Gastrocnemius medialis (tissue), 4 donors: ENCODE measurements around the gene SERPINA7. TPM values are rescaled to one million over a fixed set of nuclear protein-coding genes. Genes with fewer than 3 reads are reported as not detected.

Source experiments
- ATAC-seq, 2 donors: fragments of 150-250 bp; one replicate each; pipeline ENCODE4 v1.9.1; 2016
- DNase-seq, 2 donors: peaks; one replicate each; pipeline ENCODE4 v3.0.0-alpha.2; 2019
- H3K27ac ChIP-seq, 4 donors: fragments of 200-600 bp; sonication (generic); 1 replicate in 1 of 4; 2 replicates in 3 of 4; pipeline ENCODE4 v1.5.1; 2016 to 2018; ENCODE audit warnings: mild to moderate bottlenecking in 2 of 4, moderate library complexity in 1 of 4
- H3K27me3 ChIP-seq, 3 donors: fragments of 200-600 bp; sonication (generic) in 2 of 3; 1 replicate in 1 of 3; 2 replicates in 2 of 3; pipeline versions ENCODE4 v1.5.1 to v1.6.0; 2016 to 2019; ENCODE audit warnings: mild to moderate bottlenecking in 1 of 3, moderate library complexity in 1 of 3
- H3K36me3 ChIP-seq, 2 donors: fragments of 200-600 bp; sonication (generic) in 1 of 2; one replicate each; pipeline ENCODE4 v1.5.1; 2017 to 2018
- H3K4me1 ChIP-seq, 2 donors: fragments of 200-600 bp; sonication (generic) in 1 of 2; one replicate each; pipeline ENCODE4 v1.5.1; 2016 to 2017; ENCODE audit warnings: mild to moderate bottlenecking in 2 of 2
- H3K4me3 ChIP-seq, 4 donors: fragments of 200-600 bp; sonication (generic) in 3 of 4; 1 replicate in 1 of 4; 2 replicates in 3 of 4; pipeline ENCODE4 v1.5.1; 2016 to 2019; ENCODE audit warnings: mild to moderate bottlenecking in 2 of 4
- H3K9me3 ChIP-seq, 3 donors: fragments of 200-600 bp; sonication (generic) in 2 of 3; 1 replicate in 1 of 3; 2 replicates in 2 of 3; pipeline ENCODE4 v1.5.1; 2016 to 2019
- CTCF ChIP-seq, 5 experiments: fragments of 450-650 bp in 3 of 5; fragments of 200-600 bp in 2 of 5; sonication (generic) in 2 of 5; IDR thresholded peaks in 4 of 5; conservative IDR thresholded peaks in 1 of 5; 1 replicate in 4 of 5; 2 replicates in 1 of 5; pipeline ENCODE4 v1.5.1; 2016 to 2019; ENCODE audit warnings: antibody characterized with exemption in 5 of 5, mild to moderate bottlenecking in 3 of 5, moderate library complexity in 3 of 5
- POLR2A ChIP-seq, 2 donors: fragments of 450-650 bp; IDR thresholded peaks; one replicate each; pipeline ENCODE4 v1.6.1; 2017; ENCODE audit warnings: antibody characterized with exemption in 2 of 2, mild to moderate bottlenecking in 2 of 2, moderate library complexity in 2 of 2
- in situ Hi-C, 4 donors: fragments of 200-750 bp; cut with MboI; loops; one replicate each; pipeline versions ENCODE4 v1.15.0 to v1.8.0; 2017; ENCODE audit warnings: low sequenced_read_pairs in 4 of 4
- intact Hi-C: fragments of 100-400 bp; cut with DNase I; formaldehyde crosslinking; loops from one replicate; pipeline ENCODE4 v1.15.1; 2023; ENCODE audit warnings: low total_unique reads
- total RNA-seq, 4 donors: library from RNA; depleted of rRNA; stranded (reverse); fragments of >200 nt; gene quantifications; one replicate each; pipeline versions ENCODE4 v1.1.0 to v1.2.3, GENCODE V29; 2016

The SERPINA7 gene
- total RNA-seq, 4 donors from 2014 or later: 0.24 TPM; not detected in 3

GRCh38 chrX:106040861-106041260 lies 2.3 kb upstream of the SERPINA7 start:
- no peak overlapping the region for H3K4me3 ChIP-seq
- no peak overlapping the region for H3K27ac ChIP-seq
- ATAC-seq (no peak), DNase-seq (no peak)
- in situ Hi-C loops (no loop called here), intact Hi-C loops (no loop called here)
- peaks cover 0 to 2% (median 0%) of the 10 kb centered on the region in 3 donors for H3K27me3 ChIP-seq
- no peaks in the 10 kb centered on the region for H3K9me3 ChIP-seq
- H3K4me1 ChIP-seq: no peaks in the 10 kb centered on the region
- no peaks in the 10 kb centered on the region for H3K36me3 ChIP-seq
- TF ChIP-seq POLR2A (IDR thresholded peaks at IDR 0.05) (no peak), CTCF (IDR thresholded peaks at IDR 0.05 in 4 of 5, conservative IDR thresholded peaks at IDR 0.05 in 1 of 5) (no peak)

- H3K4me1 ChIP-seq: no peaks in the 10 kb centered on the region
- DNase-seq: no peak
- H3K4me3 ChIP-seq: no peak overlapping the region
- no peak overlapping the region for H3K27ac ChIP-seq
- in situ Hi-C loops: no loop called here
- H3K9me3 ChIP-seq: no peaks in the 10 kb centered on the region
- H3K36me3 ChIP-seq: no peaks in the 10 kb centered on the region
- peaks cover 0 to 2% (median 0%) of the 10 kb centered on the region in 3 donors for H3K27me3 ChIP-seq
- intact Hi-C loops: no loop called here
- TF ChIP-seq CTCF (IDR thresholded peaks at IDR 0.05 in 4 of 5, conservative IDR thresholded peaks at IDR 0.05 in 1 of 5): no peak
- TF ChIP-seq POLR2A (IDR thresholded peaks at IDR 0.05): no peak
- no peak for ATAC-seq
These were observed 1.4 kb upstream of the SERPINA7 start for GRCh38 chrX:106039920-106040319.

- no peaks in the 10 kb centered on the region for H3K9me3 ChIP-seq
- TF ChIP-seq CTCF (IDR thresholded peaks at IDR 0.05 in 4 of 5, conservative IDR thresholded peaks at IDR 0.05 in 1 of 5): no peak
- TF ChIP-seq POLR2A (IDR thresholded peaks at IDR 0.05): no peak
- intact Hi-C loops (no loop called here), in situ Hi-C loops (no loop called here)
- H3K27ac ChIP-seq: no peak overlapping the region
- no peaks in the 10 kb centered on the region for H3K27me3 ChIP-seq
- ATAC-seq (no peak), DNase-seq (no peak)
- no peaks in the 10 kb centered on the region for H3K4me1 ChIP-seq
- H3K36me3 ChIP-seq: no peaks in the 10 kb centered on the region
- no peak overlapping the region for H3K4me3 ChIP-seq
These were observed 573 bp downstream of the SERPINA7 start for GRCh38 chrX:106037835-106038473.

- Histone ChIP-seq H3K4me3 (no peak overlapping the region), H3K27ac (no peak overlapping the region), H3K36me3 (no peaks in the 10 kb centered on the region), H3K4me1 (no peaks in the 10 kb centered on the region), H3K9me3 (no peaks in the 10 kb centered on the region), H3K27me3 (no peaks in the 10 kb centered on the region)
- ATAC-seq: no peak
- TF ChIP-seq CTCF (IDR thresholded peaks at IDR 0.05 in 4 of 5, conservative IDR thresholded peaks at IDR 0.05 in 1 of 5): no peak
- intact Hi-C loops: no loop called here
- in situ Hi-C loops: no loop called here
- DNase-seq: no peak
These were observed 1.8 kb downstream of the SERPINA7 start for GRCh38 chrX:106036716-106037115.

- Histone ChIP-seq H3K27ac (no peak overlapping the region), H3K36me3 (no peaks in the 10 kb centered on the region), H3K9me3 (no peaks in the 10 kb centered on the region), H3K27me3 (peaks cover 0 to 5% (median 0%) of the 10 kb centered on the region in 3 donors), H3K4me3 (no peak overlapping the region), H3K4me1 (no peaks in the 10 kb centered on the region)
- in situ Hi-C loops: no loop called here
- ATAC-seq (no peak), DNase-seq (no peak)
- intact Hi-C loops: no loop called here
- no peak for TF ChIP-seq CTCF (IDR thresholded peaks at IDR 0.05 in 4 of 5, conservative IDR thresholded peaks at IDR 0.05 in 1 of 5)
- no peak for TF ChIP-seq POLR2A (IDR thresholded peaks at IDR 0.05)
These were observed 3.5 kb downstream of the SERPINA7 start for GRCh38 chrX:106035064-106035463.
